Renal cortex interstitium (tissue), 11 donors: ENCODE results near the gene KIF18B. TPM values are rescaled to one million over a fixed set of nuclear protein-coding genes. Genes with fewer than 3 reads are reported as not detected.
A peak's percentile ranks its signal among the peaks of the same experiment; 100 is the strongest.

Source experiments
- DNase-seq, 11 donors: peaks; one replicate each; pipeline ENCODE4 v3.0.0-alpha.2; 2013; ENCODE audit warnings: low read depth in 9 of 11, low spot score in 4 of 11; ENCODE audit errors: extremely low read depth in 1 of 11
- polyA plus RNA-seq, 3 donors: library from polyadenylated mRNA; unstranded; fragments of 120-200 nt; gene quantifications; one replicate each; pipeline ENCODE4 v1.2.1, GENCODE V29; 2013; ENCODE audit not compliant: insufficient read length in 3 of 3

KIF18B gene
- polyA plus RNA-seq, 3 donors, result 12.0 to 16.9 (median 15.8) TPM

- DNase-seq, result no peak
These were observed 25.4 kb upstream of the KIF18B start for GRCh38 chr17:44972953-44973352.

- DNase-seq, result no peak
These were observed 24.4 kb upstream of the KIF18B start for GRCh38 chr17:44971776-44972483.

GRCh38 chr17:44970136-44970741 lies 22.7 kb upstream of the KIF18B start:
- peak in 4 of 11 donors; percentile 58 to 70 (median 63) for DNase-seq

- no peak for DNase-seq
These were observed 21.7 kb upstream of the KIF18B start for GRCh38 chr17:44969144-44969780.

GRCh38 chr17:44968225-44969143 lies 20.9 kb upstream of the KIF18B start, which contains the start of gene C1QL1:
C1QL1 (minus strand) TSS chr17:44968303; CDS start chr17:44968048, 255 bp downstream.
- peak in 10 of 11 donors; percentile 73 to 93 (median 90) for DNase-seq

- DNase-seq, result no peak
These were observed 20.3 kb upstream of the KIF18B start for GRCh38 chr17:44967907-44968224.

- no peak for DNase-seq
These were observed 19.7 kb upstream of the KIF18B start for GRCh38 chr17:44967026-44967906.

- DNase-seq, result no peak
These were observed 18.9 kb upstream of the KIF18B start for GRCh38 chr17:44966348-44967025.

GRCh38 chr17:44965481-44966234 lies 18.1 kb upstream of the KIF18B start:
- no peak for DNase-seq

- DNase-seq, result no peak
These were observed 14.4 kb upstream of the KIF18B start for GRCh38 chr17:44961921-44962350.

GRCh38 chr17:44960691-44961090 lies 13.1 kb upstream of the KIF18B start:
- DNase-seq, result no peak

- DNase-seq, result no peak
These were observed 12.4 kb upstream of the KIF18B start for GRCh38 chr17:44959821-44960531.

GRCh38 chr17:44956998-44957981 lies 9.7 kb upstream of the KIF18B start:
- no peak for DNase-seq

- DNase-seq, result peak in 1 of 11 donors; percentile 41
These were observed 8.3 kb upstream of the KIF18B start for GRCh38 chr17:44955674-44956425.
